Fibroblast of peridontal ligament (primary cell): ENCODE data around the gene ABHD12.
A peak's percentile ranks its signal among the peaks of the same experiment; 100 is the strongest.
"Not testable (repeated sequence)": the region's sequence is repeated elsewhere in the genome, so short reads cannot be mapped to it uniquely, and the experiment has no call there.

Source experiments
- DNase-seq: peaks from one replicate; pipeline ENCODE4 v3.0.0-alpha.2; 2010; ENCODE audit errors: extremely low read depth

Gene ABHD12

DNA sequence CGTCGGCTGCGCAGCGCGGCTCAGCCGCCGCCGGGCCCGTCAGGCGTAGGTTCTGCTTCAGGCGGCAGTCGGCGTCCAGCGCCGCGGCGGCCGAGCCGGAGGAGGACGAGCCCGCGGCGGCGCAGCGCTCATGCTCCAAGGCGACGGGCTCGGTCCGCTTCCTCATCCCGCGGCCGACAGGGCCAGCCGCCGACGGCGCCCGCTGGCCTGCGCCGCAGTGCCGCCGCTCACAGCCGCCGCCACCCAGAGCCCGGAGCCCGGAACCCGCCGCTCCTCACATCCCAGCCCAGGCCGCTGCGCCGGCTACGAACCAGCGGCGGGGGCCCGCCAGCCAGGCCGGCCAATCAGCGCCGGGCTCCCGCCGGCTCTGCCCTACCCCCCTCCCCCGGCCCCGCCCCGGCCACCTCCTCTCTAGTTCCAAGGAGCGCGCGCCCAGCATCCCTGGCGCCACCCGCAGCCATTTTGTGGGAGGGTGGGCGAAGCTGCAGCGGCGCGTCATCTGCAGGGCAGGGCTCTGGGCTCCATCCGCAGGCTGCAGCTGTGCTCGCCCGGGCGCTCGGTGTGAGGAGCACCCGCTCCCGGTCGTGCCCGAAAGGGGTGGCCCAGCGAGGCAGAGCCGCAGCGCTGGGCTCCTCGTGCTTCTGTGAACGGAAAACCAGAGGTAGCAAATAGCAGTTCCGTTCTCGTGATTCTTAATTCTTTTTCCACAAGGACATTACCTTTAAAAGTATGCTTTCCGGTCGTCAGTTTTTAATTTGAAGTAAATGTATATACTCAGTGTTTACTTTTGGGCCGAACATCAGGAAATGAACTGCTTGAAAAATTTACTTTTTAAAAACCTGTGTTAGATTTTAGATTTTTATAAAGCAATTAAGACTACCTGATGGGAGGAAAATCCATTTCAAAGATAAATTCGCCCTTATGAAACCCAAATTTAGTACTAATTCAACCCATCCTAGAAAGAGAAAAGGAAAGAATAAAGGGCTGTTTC is at the start of gene ABHD12:
ABHD12 (minus strand) TSS at position 298 of the 991 bp plus-strand sequence; CDS start at position 166, 132 bp downstream.
- peak; percentile 92 for DNase-seq

DNA sequence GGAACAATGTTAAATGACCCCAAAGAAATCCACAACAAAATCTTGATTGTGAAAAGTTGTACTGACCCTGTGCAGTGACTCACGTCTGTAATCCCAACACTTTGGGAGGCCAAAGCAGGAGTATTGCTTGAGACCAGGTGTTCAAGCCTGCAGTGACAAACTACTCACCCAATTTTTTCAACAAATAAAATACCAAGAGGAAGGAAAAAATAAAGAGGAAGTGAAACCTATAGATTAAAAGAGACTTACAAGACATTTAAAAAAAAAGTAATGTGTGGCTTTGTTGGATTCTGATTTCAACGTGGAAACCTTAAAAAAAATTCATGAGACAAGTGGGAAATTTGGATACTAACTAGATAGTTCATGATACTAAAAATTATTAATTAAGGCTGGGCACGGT is 48.7 kb upstream of the ABHD12 start:
- DNase-seq, result no peak

DNA sequence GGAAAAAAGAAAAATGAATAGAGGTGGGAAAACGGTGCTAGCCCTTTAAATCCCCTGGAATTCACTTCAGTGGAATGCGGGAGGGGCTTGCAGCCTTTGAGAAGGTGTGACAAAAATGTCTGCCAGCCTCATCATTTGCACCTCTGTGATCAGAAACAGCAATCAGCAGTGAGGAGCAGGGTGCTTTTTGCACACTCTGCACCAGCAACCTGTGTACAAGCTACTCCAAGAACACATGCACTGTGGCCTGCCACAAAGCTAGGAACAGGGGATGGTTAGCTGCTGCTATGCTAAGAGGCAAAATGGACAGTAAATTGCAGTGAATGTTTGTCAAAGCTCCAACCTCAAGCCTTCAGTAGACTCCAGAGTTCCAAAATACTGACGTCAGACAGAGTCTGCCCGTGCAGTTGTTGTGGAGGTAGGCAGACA is 46.5 kb upstream of the ABHD12 start:
- DNase-seq, result peak; percentile 57

DNA sequence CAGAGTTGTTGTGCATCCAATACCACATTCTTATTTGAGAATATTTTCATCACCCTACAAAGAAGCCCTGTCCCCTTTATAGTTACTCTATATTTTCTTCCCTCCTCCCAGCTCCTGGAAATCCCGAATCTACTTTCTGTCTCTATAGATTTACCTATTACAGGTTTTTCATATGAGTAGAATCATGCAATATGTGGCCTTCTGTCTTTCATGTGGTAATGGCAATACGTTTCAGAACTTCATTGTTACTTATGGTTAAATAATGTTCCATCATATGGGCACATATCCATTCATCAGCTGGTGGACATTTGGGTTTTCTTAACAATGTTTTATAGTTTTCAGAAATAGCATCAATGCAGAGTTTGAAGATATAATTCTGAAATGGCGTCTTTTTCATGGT is 33.9 kb upstream of the ABHD12 start:
- no peak for DNase-seq

DNA sequence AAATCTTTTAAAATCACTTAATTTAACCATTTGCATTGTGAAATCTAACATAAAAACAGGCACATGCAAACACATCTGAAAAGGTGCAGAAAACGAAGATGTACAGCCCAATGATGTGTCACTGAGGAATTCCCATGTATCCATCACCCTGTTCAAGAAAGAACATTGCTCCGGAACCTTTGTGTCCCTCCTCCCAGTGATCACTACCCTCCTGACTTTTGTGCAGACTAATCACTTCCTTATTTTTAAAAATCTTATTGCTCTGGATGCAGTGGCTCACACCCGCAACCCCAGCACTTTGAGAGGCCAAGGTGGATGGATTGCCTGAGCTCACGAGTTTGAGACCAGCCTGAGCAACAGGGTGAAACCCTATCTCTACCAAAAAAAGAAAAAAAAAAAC is 31.4 kb upstream of the ABHD12 start:
- DNase-seq, result no peak

DNA sequence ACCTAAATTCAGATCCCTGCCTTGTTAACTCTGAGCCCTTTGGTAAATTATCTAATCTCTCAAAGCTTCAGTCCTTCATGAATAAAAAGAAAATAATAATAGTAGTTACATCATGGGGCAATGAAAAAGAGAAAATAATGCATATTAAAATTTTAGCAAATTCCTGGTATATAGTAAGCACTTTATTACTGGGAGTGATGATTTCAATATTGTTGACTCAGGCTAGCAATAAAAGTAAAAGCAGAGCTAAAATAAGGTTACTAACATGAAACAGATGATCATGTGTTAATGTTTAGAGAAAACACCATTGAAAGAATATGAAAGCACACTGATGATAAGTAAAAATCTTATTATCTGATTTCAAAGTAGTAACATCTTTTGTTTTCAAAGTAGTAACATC is 30.5 kb upstream of the ABHD12 start:
- peak; percentile 34 for DNase-seq

DNA sequence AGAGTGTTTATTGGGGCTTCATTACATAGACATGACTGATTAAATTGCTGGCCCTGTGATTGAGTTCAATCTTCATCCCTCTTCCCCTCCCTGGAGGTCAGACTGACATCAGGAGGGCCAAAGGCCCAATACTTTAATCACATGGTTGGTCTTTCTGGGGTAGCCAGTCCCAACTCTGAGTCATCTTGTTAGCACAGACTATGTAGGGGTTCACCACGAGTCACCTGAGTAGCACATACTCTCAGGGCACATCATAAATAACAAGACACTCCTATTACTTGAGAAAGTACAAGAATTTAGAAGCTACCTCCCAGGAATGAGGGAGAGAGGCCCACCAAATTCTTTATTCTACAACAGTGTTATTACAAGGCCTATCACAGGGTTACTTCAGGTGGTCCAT is 28.1 kb upstream of the ABHD12 start:
- peak; percentile 19 for DNase-seq

DNA sequence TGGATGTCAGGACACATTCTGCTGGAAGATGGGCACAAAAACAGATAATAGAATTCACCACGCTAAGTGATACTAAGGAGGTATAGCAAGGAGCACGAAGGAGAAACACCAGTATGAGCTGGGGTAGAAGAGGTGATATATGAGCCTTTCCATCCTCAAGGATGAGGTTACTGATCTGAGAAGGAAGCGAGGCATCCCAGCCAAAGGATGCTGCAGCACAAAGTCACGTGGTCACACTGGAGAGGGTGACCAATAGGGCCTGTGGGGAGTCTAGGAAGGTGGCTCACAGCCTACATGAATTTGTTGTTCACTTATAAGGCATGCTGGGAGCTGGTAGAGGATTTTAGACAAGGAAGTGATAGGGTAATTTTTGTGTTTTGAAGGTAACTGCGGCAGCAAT is 18.3 kb upstream of the ABHD12 start:
- DNase-seq, result no peak

DNA sequence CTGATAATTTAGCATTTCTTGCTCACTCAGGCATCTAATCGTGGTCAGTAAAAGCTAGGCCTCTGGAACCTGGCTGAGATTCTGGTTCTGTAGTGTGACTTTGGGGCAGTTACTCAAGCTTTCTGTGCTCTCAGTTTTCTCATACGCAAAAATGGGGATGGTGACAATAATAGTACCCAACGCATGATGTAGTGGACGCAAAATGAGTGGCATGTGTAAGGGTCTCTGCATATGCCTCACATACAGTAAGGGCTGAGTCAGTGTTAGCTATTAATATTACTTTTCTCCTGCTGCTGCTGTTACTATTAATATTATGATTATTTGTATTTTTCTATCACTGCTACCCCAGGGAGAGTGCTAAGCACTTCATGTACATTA is 17.5 kb upstream of the ABHD12 start:
- DNase-seq, result no peak

DNA sequence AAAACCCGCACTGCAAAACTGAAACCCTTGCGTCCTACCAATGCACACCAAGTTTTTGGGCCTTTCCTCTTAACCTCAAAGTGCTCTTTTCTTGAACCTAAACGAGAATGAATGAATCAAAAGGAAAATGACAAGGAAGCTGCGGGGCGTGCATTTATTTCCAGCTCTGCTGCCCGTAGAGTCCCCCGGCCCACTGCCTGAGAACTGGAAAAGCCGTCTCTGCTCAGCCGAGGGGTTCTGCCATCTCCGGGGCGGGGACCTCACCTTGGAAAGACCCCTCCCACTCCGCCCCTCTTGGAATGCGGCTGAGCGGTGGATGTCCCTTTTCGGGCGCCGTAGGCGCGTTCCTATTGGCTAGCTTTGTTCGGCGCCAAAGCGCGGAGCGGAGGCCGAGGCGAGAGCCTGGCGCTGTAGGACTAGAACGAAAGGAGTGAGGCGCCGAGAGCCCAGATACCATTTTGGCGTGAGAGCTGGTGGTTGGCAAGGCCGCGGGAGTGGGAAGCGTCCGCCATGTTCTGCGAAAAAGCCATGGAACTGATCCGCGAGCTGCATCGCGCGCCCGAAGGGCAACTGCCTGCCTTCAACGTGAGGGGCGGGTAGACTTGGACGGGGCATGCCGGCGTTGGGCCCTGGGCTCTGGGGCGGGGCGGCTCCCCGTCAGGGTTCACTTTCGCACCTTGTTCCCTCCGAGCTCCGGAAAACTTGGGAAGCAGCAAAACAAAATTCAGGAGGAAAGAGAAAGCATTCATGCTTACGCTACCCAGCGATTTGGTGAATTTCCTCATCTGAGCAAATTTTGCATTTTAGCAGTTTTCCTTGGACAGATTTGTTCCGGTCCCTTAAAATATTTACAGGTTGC is 16.9 kb upstream of the ABHD12 start, which contains the start of gene GINS1:
GINS1 (plus strand) TSS at position 363 of the 859 bp plus-strand sequence; CDS start at position 511, 148 bp downstream.
- DNase-seq, result peak; percentile 84

DNA sequence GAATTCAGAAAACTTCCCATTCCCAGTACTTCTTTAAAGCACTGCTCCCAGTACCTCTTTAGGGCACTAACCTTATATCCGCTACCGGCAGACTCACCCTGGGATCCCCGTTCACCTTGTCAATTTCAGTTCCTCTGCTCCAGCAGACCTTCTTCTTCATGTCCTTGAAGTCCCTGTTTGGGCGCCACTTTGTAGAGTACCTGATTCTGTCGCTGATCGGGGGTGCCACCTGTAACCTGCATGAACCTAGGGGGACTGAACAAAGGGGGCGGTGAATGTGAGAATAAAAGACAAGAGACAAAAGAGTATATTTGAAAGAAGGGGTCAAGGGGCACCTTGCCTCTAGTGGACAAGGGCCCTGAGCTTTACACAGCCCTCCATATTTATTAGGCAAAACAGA is 11.9 kb upstream of the ABHD12 start:
- DNase-seq, result no peak

DNA sequence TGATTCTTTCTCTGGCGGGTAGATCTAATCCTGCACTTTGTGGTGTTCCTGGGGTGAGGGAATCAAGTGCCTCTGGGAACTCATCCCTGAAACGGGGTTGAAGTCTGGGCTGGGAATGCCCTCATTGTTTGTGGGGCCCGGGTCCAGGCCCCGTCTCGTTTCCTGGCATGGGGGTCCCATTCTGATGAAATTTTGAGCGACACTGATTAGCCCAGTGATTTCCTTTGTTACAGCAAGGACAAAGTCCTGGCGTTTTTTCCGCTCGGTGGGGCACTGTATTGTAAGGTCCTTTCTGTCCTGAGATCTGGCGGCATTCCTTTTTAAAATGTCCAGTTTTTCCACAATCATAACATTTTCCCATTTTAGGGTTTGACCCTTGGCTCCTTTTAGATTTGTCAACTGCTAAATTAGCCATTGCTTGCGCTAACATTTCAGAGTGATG is 9.7 kb upstream of the ABHD12 start:
- DNase-seq, result not testable (repeated sequence)

DNA sequence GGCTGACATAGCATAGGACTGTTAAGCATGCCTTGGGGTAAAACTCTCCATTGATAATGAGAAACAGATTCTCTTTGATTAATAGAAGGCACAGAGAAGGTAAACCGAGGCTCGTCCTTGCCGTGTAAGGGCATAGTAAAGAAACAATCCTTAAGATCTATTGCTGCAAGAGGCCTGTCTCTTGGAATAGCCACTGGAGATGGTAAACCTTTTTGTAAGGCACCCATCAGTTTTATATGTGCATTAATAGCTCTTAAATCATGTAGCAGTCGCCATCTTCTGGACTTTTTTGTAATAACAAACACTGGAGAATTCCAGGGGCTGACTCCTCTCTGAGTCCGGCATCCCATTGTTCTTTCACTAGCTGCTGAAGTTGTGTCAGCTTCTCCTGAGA is 8.4 kb upstream of the ABHD12 start:
- DNase-seq, result peak; percentile 91

DNA sequence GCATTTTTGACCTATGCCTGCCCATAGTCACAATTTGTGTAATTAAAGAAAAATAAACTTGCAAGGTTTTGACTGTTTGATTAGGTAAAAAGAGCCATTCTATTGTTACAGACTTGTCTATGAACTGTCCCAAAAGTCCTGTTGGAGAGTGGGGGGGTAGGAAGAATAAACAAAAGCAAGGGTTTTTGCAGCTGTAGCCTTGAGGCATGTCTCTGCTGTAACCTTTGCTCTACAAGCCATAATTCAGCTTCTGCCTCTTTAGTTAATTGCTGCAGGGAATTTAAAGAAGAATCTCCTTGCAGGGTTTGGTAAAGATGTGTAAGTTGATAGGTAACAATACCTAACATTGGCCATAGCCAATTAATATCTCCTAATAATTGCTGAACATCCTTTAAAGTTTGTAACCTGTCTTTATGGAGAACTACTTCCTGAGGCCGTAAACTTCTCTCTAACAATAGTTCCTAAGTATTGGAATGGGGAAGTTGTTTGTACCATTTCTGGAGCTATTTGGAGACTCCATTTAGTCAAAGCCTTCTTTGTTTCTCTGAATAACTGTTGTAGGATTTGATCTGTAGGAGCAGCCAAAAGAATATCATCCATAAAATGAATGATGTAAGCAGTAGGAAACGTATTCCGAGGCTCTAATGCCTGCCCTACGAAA is 7.9 kb upstream of the ABHD12 start:
- peak; percentile 21 for DNase-seq

DNA sequence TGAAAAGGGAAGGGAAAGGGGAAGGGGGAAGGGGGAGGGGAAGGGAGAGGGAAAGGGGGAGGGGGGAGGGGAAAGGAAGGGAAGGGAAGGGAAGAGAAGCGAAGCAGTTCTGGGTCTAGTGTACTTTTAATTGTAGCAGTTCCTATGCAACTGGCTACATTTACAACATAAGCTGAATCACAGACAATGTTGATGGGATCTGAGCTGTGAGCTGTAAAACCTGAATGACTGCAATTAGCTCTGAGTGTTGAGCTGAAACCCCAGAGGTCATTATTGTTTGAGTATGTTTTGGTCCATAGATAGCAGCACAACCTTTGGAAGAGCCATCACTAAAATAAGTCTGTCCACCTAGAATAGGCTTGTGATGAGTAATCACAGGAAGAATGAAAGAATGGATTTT is 7.2 kb upstream of the ABHD12 start:
- no peak for DNase-seq

DNA sequence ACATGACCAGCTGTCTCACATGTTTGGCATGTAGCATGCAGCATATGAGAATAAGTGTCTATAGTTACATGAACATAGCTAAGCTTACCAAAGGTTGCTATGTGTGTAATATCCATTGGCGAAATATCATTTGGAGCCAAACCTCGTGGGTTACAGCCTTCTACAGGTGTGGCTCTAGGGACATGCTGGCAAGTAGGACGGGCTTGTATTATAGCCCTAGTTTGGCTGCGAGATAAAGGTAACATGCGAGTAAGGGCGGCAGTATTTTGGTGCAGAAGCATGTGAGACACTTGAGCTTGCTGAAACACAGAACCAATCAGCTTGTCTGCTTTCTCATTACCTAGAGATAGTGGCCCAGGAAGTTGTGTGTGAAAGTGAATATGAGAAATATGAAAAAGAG is 6.5 kb upstream of the ABHD12 start:
- no peak for DNase-seq

DNA sequence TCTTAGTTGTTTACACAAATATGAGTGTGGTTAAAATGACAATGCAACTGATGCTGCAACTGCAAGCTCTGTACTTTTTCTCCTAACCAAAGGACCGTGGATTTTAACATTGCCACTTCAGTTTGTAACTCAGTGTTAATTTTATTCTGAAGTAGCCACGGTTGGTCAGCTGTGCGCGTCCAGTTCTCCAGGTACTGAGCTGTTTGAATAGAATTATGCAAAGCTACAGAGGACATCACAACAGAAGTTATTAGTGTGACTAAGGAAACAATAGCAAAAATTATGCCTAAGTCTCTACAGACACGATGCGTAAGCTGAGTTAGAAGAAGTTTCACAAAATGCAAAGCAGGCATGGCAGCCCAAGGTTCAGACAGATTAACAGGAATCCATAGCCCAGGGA is 4.4 kb upstream of the ABHD12 start:
- DNase-seq, result no peak

DNA sequence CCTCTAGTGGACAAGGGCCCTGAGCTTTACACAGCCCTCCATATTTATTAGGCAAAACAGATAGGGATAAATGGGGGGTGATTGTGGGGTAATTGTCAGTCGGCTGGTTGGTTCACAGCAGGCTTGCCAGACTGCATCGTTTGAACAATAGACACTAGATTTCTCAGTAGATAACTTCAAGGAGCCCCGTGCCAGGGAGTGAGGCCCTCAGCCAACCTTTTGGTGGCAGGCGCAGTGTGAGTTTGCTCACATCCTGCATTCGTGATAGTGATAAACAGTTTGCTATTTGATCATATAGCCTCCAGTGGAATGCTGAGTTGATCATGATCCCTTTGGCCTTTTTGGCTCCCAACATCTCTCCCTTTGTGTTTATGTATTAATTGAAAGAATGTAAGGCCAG is 3.6 kb upstream of the ABHD12 start:
- DNase-seq, result no peak

DNA sequence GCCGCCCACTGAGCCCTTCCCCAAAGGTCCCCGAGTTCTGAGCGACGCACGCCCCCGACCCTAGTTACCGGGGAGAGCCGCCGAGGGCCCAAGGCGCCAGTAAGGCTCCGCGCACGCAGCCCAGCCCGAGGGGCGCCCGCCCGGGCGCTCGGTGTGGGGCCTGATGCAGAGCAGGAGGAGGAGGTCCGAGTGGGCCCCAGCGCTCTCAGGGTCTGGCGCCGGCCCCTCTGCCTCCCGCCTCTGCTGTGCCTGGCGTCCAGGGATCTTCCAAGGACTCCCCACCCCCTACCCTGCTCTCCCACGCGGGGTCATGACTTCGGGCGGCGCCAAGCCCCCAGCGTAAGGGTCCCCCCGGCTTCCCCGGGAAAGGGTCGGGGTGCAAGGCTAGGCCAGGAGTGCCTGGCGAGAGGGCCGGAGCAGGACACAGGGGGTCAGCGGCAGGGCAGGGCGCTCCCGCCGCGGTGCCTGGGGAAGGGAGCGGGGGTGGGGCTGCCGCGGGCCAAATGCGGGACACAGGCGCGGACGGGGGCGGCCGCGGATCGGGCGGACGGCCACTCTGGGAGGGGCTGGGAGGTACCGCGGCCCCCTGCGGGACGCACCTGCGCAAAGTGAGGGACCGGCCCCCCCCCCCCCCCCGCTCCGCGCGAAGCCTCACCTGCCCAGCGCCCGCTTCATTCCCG is 637 bp downstream of the ABHD12 start:
- no peak for DNase-seq

DNA sequence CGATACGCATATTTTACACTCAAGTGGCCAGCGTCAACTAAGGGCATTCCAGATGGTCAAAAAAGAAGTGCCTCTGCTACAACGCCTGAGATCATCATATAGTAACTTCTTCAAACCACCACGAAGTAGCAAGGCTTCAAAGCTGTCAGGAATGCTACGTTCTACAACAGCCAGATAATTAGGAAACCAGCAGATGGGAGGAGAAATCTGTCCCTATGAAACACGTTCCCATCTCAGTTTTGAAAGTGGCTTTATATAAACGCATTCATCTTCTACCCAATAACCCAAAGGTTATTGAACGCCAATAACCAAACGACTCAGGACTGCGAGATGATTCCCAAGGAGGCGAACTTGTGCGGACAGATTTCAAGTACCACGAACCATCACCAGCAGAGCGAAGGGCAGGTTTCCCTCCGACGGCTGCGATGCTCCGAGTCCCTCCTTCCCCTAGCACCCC is 1.2 kb downstream of the ABHD12 start:
- DNase-seq, result peak; percentile 64

DNA sequence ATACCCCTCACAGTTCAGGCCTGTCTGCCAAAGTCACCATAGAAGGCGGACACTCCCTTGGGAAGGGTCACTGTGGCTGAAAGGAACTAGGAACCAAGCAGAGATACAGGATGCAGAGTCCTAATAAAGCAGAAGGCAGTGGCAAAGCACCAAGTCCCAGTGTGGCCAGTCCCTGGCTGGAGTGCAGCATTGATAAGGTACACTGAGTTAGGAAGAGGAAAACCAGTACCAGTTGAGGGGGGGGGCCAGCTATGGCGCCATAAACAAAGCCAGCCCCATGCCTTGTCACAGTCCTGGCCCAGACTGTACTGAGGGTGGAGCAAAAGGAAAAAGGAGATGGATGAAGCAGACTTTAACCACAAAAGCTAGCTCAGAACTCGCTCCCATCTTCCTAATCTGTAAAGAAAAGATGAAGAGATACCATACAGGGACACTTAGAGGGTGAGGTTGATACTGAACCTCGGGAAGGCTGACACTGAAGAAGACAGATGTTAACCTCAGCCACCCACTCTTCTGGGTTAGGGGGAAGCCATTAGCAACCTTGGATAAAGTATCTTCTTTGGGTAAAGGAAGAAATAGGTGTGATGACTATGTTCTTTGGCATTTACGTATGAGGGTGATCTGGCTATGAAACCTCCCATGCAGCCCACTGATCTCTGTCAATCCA is 7.8 kb downstream of the ABHD12 start:
- DNase-seq, result no peak
